ENCODE data around the gene MYO1D.
A peak's percentile ranks its signal among the peaks of the same experiment; 100 is the strongest.

Gene MYO1D

DNA sequence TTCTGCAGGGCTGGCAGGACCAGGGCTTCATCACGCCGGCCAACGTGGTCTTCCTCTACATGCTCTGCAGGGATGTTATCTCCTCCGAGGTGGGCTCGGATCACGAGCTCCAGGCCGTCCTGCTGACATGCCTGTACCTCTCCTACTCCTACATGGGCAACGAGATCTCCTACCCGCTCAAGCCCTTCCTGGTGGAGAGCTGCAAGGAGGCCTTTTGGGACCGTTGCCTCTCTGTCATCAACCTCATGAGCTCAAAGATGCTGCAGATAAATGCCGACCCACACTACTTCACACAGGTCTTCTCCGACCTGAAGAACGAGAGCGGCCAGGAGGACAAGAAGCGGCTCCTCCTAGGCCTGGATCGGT, 388.8 kb downstream of the MYO1D start:
- DNase-seq (ENCODE audit: low read depth in 2 of 2) = no peak

- no peak for DNase-seq (ENCODE audit: low read depth in 2 of 2)
These were observed 389.3 kb downstream of the MYO1D start for GRCh38 chr17:32487473-32488176.

GRCh38 chr17:32486701-32487472, 390.0 kb downstream of the MYO1D start, which contains the start of gene CDK5R1:
TSS of gene CDK5R1 (plus strand) at chr17:32486993. CDS start at chr17:32487621, 628 bp downstream.
- DNase-seq (ENCODE audit: low read depth in 2 of 2) = peak; percentile 22 to 48

DNA sequence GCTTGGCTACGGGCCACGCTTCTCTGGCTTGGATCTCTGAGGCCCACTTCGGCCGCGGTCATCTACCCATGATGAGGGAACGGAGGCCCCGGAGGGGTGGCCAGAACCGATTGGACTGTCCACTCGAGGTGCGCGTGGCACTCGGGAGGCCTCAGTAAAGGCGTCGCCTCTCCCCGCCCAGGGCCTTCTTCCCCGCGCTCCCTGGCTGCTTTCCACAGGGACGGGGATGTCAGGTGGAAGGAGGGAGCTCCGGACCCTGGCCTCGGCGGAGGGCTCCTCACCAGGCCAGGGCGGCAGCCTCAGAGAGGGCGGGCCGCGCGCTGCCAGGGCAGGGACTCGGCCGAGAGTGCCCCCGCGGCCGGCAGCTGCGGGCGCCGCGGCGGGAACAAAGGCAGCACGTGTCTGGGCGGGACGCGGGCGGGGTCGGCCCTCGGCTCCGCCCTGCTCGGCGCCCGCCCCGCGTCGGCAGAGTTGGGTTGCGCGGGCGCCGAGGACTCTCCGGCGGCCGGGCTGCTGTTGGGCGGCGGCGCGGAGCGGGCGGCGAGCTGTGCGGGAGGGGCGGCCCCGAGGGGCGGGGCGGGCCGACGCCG, 390.7 kb downstream of the MYO1D start:
- DNase-seq (ENCODE audit: low read depth in 2 of 2) = peak; percentile 33 to 45

DNA sequence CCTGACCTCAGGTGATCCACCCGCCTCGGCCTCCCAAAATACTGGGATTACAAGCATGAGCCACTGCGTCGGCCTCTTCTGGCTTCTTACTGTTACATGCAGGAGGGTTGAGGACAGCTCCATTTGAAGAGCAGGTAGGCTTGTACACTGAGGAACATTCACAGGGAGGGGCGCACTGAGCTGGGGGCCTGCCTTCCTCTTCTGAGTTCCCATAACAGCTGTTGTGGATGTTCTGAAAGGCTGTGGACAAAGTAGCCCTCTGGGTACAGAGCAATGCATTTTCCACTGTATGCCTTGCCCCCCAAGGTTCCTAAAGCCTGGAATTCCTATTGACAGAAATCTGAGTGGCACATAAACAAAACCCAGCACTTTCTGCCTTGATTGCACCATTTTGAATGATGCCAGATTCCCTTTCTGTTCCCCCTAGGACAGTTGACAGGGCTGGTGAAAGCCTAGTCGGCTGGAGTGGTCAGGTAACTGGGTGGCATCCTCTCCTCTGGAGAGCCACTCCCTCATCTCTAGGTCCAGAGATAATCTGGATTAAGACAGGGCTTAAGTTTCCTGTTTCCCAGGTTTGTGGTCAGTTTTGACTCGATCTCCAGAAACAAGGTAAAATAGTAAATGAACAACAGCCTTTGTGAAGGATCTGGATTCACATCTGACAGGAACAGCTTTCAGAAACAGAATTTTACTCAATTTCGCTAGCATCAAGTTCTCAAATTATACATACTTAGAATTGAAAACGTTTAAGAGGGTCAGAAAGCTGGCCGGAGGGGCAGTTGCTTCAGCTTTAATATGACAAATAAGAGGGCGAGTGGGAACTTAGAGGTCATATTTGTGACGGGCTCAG, 391.4 kb downstream of the MYO1D start:
- DNase-seq (ENCODE audit: low read depth in 2 of 2) = no peak

- no peak for DNase-seq (ENCODE audit: low read depth in 2 of 2)
These were observed 392.3 kb downstream of the MYO1D start for GRCh38 chr17:32484628-32485027.

GRCh38 chr17:32484041-32484461, 392.9 kb downstream of the MYO1D start:
- DNase-seq (ENCODE audit: low read depth in 2 of 2) = no peak

GRCh38 chr17:32483451-32484019, 393.4 kb downstream of the MYO1D start:
- DNase-seq (ENCODE audit: low read depth in 2 of 2) = peak in 1 of 2 donors; percentile 8

GRCh38 chr17:32482568-32483320, 394.2 kb downstream of the MYO1D start:
- DNase-seq (ENCODE audit: low read depth in 2 of 2) = no peak

DNA sequence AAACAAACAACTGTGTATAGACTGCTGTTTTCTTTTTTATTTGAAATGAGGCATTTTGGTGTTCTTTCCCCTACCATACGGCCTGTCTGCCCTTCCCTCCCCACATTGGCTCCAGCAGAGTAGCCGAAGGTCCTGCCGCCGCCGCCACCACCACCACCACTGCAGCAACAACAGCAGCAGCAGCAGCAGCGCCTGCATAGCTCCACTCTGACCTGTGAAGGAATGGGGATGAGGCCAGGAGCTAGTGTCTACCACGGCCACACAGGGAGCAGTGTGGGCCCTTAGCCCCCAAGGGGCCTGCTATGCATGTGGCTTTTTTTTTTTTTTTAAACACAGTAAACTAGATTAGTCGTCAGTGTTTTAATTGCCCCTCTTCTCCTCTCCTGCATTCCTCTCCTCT, 395.7 kb downstream of the MYO1D start:
- no peak for DNase-seq (ENCODE audit: low read depth in 2 of 2)

DNA sequence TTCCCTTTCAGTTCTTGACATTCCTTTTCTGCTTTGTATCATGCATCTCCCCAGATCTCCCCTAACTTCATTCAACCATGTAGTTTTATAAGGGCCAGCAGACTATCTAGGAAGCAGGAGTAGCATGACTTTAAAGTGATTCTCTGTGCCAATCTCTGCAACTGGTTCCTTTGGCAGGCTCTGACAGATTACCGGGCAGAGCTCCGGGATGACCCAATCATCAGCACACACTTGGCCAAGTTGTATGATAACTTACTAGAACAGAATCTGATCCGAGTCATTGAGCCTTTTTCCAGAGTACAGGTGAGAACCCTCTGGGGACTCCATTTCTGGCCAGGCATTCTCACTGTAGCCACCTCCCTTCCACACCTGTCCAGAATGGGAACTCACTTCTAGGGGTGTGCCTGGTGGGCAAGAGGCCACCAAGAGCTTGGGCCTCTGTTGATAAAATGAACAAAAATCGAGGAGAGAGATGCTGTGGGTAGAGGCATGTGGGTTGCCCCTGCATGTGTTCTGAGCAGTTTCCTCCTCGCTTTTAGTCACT, 397.8 kb downstream of the MYO1D start:
- no peak for DNase-seq (ENCODE audit: low read depth in 2 of 2)

GRCh38 chr17:32477220-32477619, 399.7 kb downstream of the MYO1D start:
- DNase-seq (ENCODE audit: low read depth in 2 of 2) = no peak

GRCh38 chr17:32475258-32475657, 401.7 kb downstream of the MYO1D start:
- no peak for DNase-seq (ENCODE audit: low read depth in 2 of 2)

- no peak for DNase-seq (ENCODE audit: low read depth in 2 of 2)
These were observed 405.3 kb downstream of the MYO1D start for GRCh38 chr17:32471652-32472051.

- no peak for DNase-seq (ENCODE audit: low read depth in 2 of 2)
These were observed 406.3 kb downstream of the MYO1D start for GRCh38 chr17:32470405-32471167.

DNA sequence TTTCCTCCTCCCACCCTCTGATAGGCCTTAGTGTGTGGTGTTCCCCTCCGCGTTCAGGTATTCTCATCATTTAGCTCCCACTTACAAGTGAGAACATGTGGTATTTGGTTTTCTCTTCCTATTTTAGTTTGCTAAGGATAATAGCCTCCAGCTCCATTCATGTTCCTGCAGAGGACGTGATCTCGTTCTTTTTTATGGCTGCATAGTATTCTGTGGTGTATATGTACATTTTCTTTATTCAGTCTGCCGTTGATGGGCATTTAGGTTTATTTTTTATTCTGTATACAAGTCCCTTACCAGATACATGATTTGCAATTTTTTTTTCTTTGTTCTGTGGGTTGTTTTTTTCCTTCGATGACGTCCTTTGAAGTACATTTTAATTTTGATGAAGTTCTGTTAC, 409.0 kb downstream of the MYO1D start:
- no peak for DNase-seq (ENCODE audit: low read depth in 2 of 2)

GRCh38 chr17:32464374-32464773, 412.6 kb downstream of the MYO1D start:
- no peak for DNase-seq (ENCODE audit: low read depth in 2 of 2)

GRCh38 chr17:32463304-32463703, 413.6 kb downstream of the MYO1D start:
- no peak for DNase-seq (ENCODE audit: low read depth in 2 of 2)

- DNase-seq (ENCODE audit: low read depth in 2 of 2) = peak; percentile 24 to 45
These were observed 414.9 kb downstream of the MYO1D start for GRCh38 chr17:32461853-32462617.

Data from stimulated activated CD8-positive, alpha-beta memory T cell treated with anti-CD3 and anti-CD28 coated beads, Interleukin-2, amount 100 ng/mL, for 1 hour (primary cell).